IMR-90 (cell line): Measurements from ENCODE around the gene HOXA13. TPM values are rescaled to one million over a fixed set of nuclear protein-coding genes. Genes with fewer than 3 reads are reported as not detected.

Source experiments
- ATAC-seq: fragments of 200-7000 bp; cut with Tn5 transposase; 2 replicates; pipeline ENCODE4 v1.9.1; 2020; ENCODE audit warnings: low read depth, mild to moderate bottlenecking, moderate library complexity
- BruUV-seq: library from RNA; stranded (reverse); fragments of 400-500 nt; replicated peaks from 2 replicates; lab custom pipeline; 2021; lab: Mats Ljungman, UMichigan
- CTCF ChIA-PET: fragments of 300-600 bp; formaldehyde crosslinking; extraction: SDS; loops from one replicate; lab custom pipeline; 2021; ENCODE audit warnings: antibody characterized with exemption; lab: Yijun Ruan, JAX
- POLR2A ChIA-PET: fragments of 300-600 bp; sonication (Branson Sonifier 250); formaldehyde crosslinking; loops from one replicate; lab custom pipeline; 2022; ENCODE audit warnings: antibody characterized with exemption; ENCODE audit not compliant: unreplicated experiment; lab: Charles Lee
- DNase-seq: peaks from one replicate; pipeline ENCODE4 v3.0.0; 2013
- H2AFZ ChIP-seq: replicated peaks from 2 replicates; pipeline ENCODE3; 2013; ENCODE audit warnings: low read length, mild to moderate bottlenecking; ENCODE audit not compliant: poor library complexity
- H2AK5ac ChIP-seq: 2 replicates; pipeline ENCODE4 v1.6.1; 2013; ENCODE audit warnings: low read depth, low read length, inconsistent platforms
- H2AK9ac ChIP-seq: replicated peaks from 2 replicates; pipeline ENCODE3; 2013; ENCODE audit warnings: mild to moderate bottlenecking, low read depth, low read length, moderate library complexity; ENCODE audit not compliant: poor library complexity
- H2BK120ac ChIP-seq: 2 replicates; pipeline ENCODE4 v1.6.1; 2013; ENCODE audit warnings: low read depth, low read length, inconsistent platforms
- H2BK15ac ChIP-seq: 3 replicates; pipeline ENCODE4 v1.6.1; 2013; ENCODE audit warnings: low read depth, low read length, inconsistent platforms
- H2BK20ac ChIP-seq: 2 replicates; pipeline ENCODE4 v1.6.1; 2013; ENCODE audit warnings: low read depth, mild to moderate bottlenecking, inconsistent platforms, low read length, moderate library complexity
- H2BK5ac ChIP-seq: 2 replicates; pipeline ENCODE4 v1.6.1; 2013; ENCODE audit warnings: mild to moderate bottlenecking, low read depth, low read length, inconsistent platforms; ENCODE audit not compliant: poor library complexity, severe bottlenecking
- H3K14ac ChIP-seq: replicated peaks from 2 replicates; pipeline ENCODE4 v1.6.1; 2013; ENCODE audit warnings: low read depth, low read length, inconsistent platforms
- H3K18ac ChIP-seq: 2 replicates; pipeline ENCODE4 v1.6.1; 2013; ENCODE audit warnings: low read depth, low read length, control low read depth
- H3K23ac ChIP-seq: 2 replicates; pipeline ENCODE4 v1.6.1; 2013; ENCODE audit warnings: low read depth, low read length, inconsistent platforms
- H3K27ac ChIP-seq: 2 replicates; pipeline ENCODE4 v1.5.1; 2013; ENCODE audit warnings: mild to moderate bottlenecking, control low read depth, low read length; ENCODE audit not compliant: insufficient read depth
- H3K27me3 ChIP-seq: 2 replicates; pipeline ENCODE4 v1.6.1; 2013; ENCODE audit warnings: low read length; ENCODE audit not compliant: control insufficient read depth, insufficient read depth
- H3K36me3 ChIP-seq: 2 replicates; pipeline ENCODE4 v1.6.1; 2013; ENCODE audit warnings: low read length, mixed read lengths; ENCODE audit not compliant: control insufficient read depth, insufficient read depth
- H3K4ac ChIP-seq: 2 replicates; pipeline ENCODE4 v1.6.1; 2013; ENCODE audit warnings: low read depth, low read length, inconsistent platforms
- H3K4me1 ChIP-seq: 2 replicates; pipeline ENCODE4 v1.6.1; 2013; ENCODE audit warnings: low read length, mixed read lengths; ENCODE audit not compliant: control insufficient read depth, insufficient read depth
- H3K4me2 ChIP-seq: 2 replicates; pipeline ENCODE4 v1.6.1; 2013; ENCODE audit warnings: low read depth, mild to moderate bottlenecking, control low read depth, low read length, moderate library complexity
- H3K4me3 ChIP-seq: 2 replicates; pipeline ENCODE4 v1.5.1; 2013; ENCODE audit warnings: low read depth, mild to moderate bottlenecking, control low read depth, low read length, moderate library complexity; ENCODE audit not compliant: insufficient read depth
- H3K56ac ChIP-seq: 2 replicates; pipeline ENCODE4 v1.6.1; 2013; ENCODE audit warnings: low read length, inconsistent platforms; ENCODE audit not compliant: insufficient read depth; ENCODE audit errors: extremely low read depth
- H3K79me1 ChIP-seq, 2 experiments: 2 replicates each; pipeline ENCODE4 v1.6.1; 2013; ENCODE audit warnings: low read length in 2 of 2, inconsistent platforms in 1 of 2, low read depth in 1 of 2
- H3K9ac ChIP-seq: 2 replicates; pipeline ENCODE4 v1.6.1; 2013; ENCODE audit warnings: low read depth, low read length, control low read depth
- H3K9me1 ChIP-seq: 2 replicates; pipeline ENCODE4 v1.6.1; 2013; ENCODE audit warnings: low read length, inconsistent platforms; ENCODE audit not compliant: insufficient read depth
- H3K9me3 ChIP-seq: 2 replicates; pipeline ENCODE4 v1.6.1; 2013; ENCODE audit warnings: low read length; ENCODE audit not compliant: control insufficient read depth, insufficient read depth
- H4K20me1 ChIP-seq: 2 replicates; pipeline ENCODE4 v1.6.1; 2013; ENCODE audit warnings: low read length, inconsistent platforms; ENCODE audit not compliant: insufficient read depth
- H4K5ac ChIP-seq: 2 replicates; pipeline ENCODE4 v1.6.1; 2013; ENCODE audit warnings: mild to moderate bottlenecking, low read depth, low read length, control low read depth
- H4K8ac ChIP-seq, 2 experiments: 2 replicates each; pipeline ENCODE4 v1.6.1; 2013; ENCODE audit warnings: low read depth in 2 of 2, low read length in 2 of 2, control low read depth in 1 of 2, inconsistent platforms in 1 of 2
- H4K91ac ChIP-seq: 2 replicates; pipeline ENCODE4 v1.6.1; 2013; ENCODE audit warnings: low read depth, low read length, inconsistent platforms; ENCODE audit not compliant: insufficient read depth
- CHD1 ChIP-seq: IDR thresholded peaks from 2 replicates; pipeline ENCODE4 v1.6.1; 2012; ENCODE audit warnings: low read depth, low read length, improper control_type of control experiment
- NFE2L2 ChIP-seq: fragments of 150-350 bp; IDR thresholded peaks from 2 replicates; pipeline ENCODE4 v1.6.1; 2016; ENCODE audit warnings: low read depth, mild to moderate bottlenecking, low read length
- POLR2A ChIP-seq: IDR thresholded peaks from 2 replicates; pipeline ENCODE4 v1.6.1; 2012; ENCODE audit warnings: mild to moderate bottlenecking, low read depth, low read length
- RAD21 ChIP-seq: IDR thresholded peaks from 2 replicates; pipeline ENCODE4 v1.6.1; 2012; ENCODE audit warnings: low read length, improper control_type of control experiment
- SMC3 ChIP-seq: fragments of 150-350 bp; IDR thresholded peaks from 2 replicates; pipeline ENCODE4 v1.6.1; 2016; ENCODE audit warnings: low read depth, mild to moderate bottlenecking, antibody characterized with exemption, low read length, moderate library complexity
- WGBS, 2 experiments: methylation state at CpG; one replicate each; pipeline versions ENCODE4 v1.1.5 to v1.1.7; 2013; ENCODE audit warnings: missing lambda C conversion rate in 2 of 2; ENCODE audit not compliant: insufficient read length in 1 of 2; ENCODE audit errors: extremely low coverage in 2 of 2; 5-methylcytosine and 5-hydroxymethylcytosine counted together
- dilution Hi-C: fragments of 300-500 bp; cut with HindIII; formaldehyde crosslinking; loops from one replicate; pipeline ENCODE4 v1.14.3; 2018; ENCODE audit warnings: low sequenced_read_pairs; ENCODE audit not compliant: unreplicated experiment
- in situ Hi-C: fragments of 300-500 bp; cut with MboI; formaldehyde crosslinking; loops from 3 replicates; pipeline ENCODE4 v1.14.3; 2019; ENCODE audit warnings: low sequenced_read_pairs, inconsistent platforms, mixed read lengths
- intact Hi-C: fragments of 100-400 bp; cut with micrococcal nuclease; formaldehyde crosslinking; loops from 2 replicates; pipeline ENCODE4 v1.10.0; 2022
- polyA plus RNA-seq, 3 experiments: library from polyadenylated mRNA; depleted of rRNA; stranded (reverse); fragments of >200 nt; gene quantifications; 2 replicates each; pipeline ENCODE4 v1.2.3, GENCODE V29; 2012; ENCODE audit warnings: low replicate concordance in 1 of 3
- total RNA-seq: library from RNA; depleted of rRNA; stranded (reverse); fragments of >200 nt; gene quantifications from 2 replicates; pipeline ENCODE4 v1.2.3, GENCODE V29; 2012
- TF ChIP-seq, protein P1 (sequence below): conservative IDR thresholded peaks from 2 replicates; pipeline ENCODE4 v1.5.1; 2012; ENCODE audit warnings: mild to moderate bottlenecking, low read depth, low read length, improper control_type of control experiment

HOXA13 gene
- total and polyA plus RNA-seq, 2 of the 4 experiments (the other 2 are of a cell fraction) = not detected

DNA sequence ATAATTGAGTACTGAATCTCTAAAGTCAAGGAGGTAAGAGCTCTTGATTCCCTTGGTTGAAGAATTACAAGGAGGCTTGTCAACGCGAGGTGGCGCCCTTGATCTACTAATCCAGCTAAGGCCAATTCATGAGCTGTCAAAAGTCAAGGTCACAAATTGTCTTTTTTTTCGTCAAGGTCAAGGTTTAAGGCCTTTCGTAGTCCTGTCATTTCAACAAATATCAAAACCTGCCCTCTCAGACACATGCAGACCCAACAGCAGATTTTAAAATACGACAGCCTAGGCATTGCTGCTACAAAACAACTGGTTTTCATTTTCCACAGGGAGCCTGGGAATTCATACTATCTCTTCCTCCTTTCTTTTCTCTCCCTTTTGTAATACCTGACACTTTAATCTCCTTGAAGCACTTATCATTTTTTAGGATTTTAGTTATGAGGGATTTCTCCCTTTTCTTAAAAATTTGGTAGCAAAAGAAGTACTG is 3.6 kb downstream of the HOXA13 start:
- no peak overlapping the region for H4K5ac ChIP-seq
- no peak overlapping the region for H3K14ac ChIP-seq
- H2AK9ac ChIP-seq = no peak overlapping the region
- H2BK120ac ChIP-seq = no peak overlapping the region
- H3K27me3 ChIP-seq = peaks cover 86% of the 10 kb centered on the region
- H3K4me2 ChIP-seq = no peak overlapping the region
- no peak overlapping the region for H4K91ac ChIP-seq
- H2BK20ac ChIP-seq = no peak overlapping the region
- no TSS peak for BruUV-seq
- DNase-seq (peak; percentile 71), ATAC-seq (peak; percentile 41; the same call in 1 of the 2 replicates)
- no peak overlapping the region for H4K8ac ChIP-seq
- POLR2A ChIA-PET = no interaction called here
- CTCF ChIA-PET = interaction anchor here (0.5 to 2.2 kb wide), 19 partner anchors 9 to 1489 kb away, joined by 3 to 10 read pairs (median 3); no protein-coding TSS in a partner anchor
- intact Hi-C loops = loop anchor here (1.0 to 10.0 kb wide), 12 partner anchors 380 to 1908 kb away; partner anchors contain the start of genes HIBADH and TAX1BP1
- 0 out of 2 replicates have a peak, but pooled peaks cover 5% of the 10 kb centered on the region for H3K9me1 ChIP-seq
- no peak overlapping the region for H3K23ac ChIP-seq
- H2AK5ac ChIP-seq = no peak overlapping the region
- no peak overlapping the region for H3K56ac ChIP-seq
- H3K9me3 ChIP-seq = peaks cover 5% of the 10 kb centered on the region; the same call in 1 of the 2 replicates
- in situ Hi-C loops = loop anchor here (5.0 to 10.0 kb wide), 2 partner anchors 726 to 878 kb away; no protein-coding TSS in a partner anchor
- TF ChIP-seq CHD1 (no peak), NFE2L2 (no peak), RAD21 (peak; percentile 94), SMC3 (peak; percentile 84), POLR2A (0 out of 2 replicates have a peak, but pooled peaks have one; percentile 37)
- TF ChIP-seq, protein P1, sequence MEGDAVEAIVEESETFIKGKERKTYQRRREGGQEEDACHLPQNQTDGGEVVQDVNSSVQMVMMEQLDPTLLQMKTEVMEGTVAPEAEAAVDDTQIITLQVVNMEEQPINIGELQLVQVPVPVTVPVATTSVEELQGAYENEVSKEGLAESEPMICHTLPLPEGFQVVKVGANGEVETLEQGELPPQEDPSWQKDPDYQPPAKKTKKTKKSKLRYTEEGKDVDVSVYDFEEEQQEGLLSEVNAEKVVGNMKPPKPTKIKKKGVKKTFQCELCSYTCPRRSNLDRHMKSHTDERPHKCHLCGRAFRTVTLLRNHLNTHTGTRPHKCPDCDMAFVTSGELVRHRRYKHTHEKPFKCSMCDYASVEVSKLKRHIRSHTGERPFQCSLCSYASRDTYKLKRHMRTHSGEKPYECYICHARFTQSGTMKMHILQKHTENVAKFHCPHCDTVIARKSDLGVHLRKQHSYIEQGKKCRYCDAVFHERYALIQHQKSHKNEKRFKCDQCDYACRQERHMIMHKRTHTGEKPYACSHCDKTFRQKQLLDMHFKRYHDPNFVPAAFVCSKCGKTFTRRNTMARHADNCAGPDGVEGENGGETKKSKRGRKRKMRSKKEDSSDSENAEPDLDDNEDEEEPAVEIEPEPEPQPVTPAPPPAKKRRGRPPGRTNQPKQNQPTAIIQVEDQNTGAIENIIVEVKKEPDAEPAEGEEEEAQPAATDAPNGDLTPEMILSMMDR = peak; percentile 84
- peaks cover 15% of the 10 kb centered on the region; the same call in 1 of the 2 replicates for H4K20me1 ChIP-seq
- H3K4me1 ChIP-seq = no peaks in the 10 kb centered on the region
- 5% methylated on average over 5 of the region's 6 CpGs; no CpG with 5 or more reads in 1 of the 2 experiments for WGBS, 2 experiments
- no peak overlapping the region for H2AFZ ChIP-seq
- no peak overlapping the region for H3K4me3 ChIP-seq
- dilution Hi-C loops = no loop called here
- H3K36me3 ChIP-seq = no peaks in the 10 kb centered on the region
- H2BK5ac ChIP-seq = no peak overlapping the region
- H3K9ac ChIP-seq = no peak overlapping the region
- H2BK15ac ChIP-seq = no peak overlapping the region
- no peak overlapping the region for H3K18ac ChIP-seq
- H3K79me1 ChIP-seq = no peaks in the 10 kb centered on the region
- no peak overlapping the region for H3K27ac ChIP-seq
- H3K4ac ChIP-seq = no peak overlapping the region
